Activated CD4-positive, alpha-beta T cell treated with anti-CD3 and anti-CD28 coated beads, Interleukin-2, Interleukin-4, amounts not matched to agents 100 ng/mL and 50 ng/mL, durations not matched to agents 16 hours and 8 hours (primary cell): ENCODE data around the gene FOXO3.
"Not testable (repeated sequence)": the region's sequence is repeated elsewhere in the genome, so short reads cannot be mapped to it uniquely, and the experiment has no call there.

ENCODE experiments used
- DNase-seq: peaks from one replicate; pipeline ENCODE4 v3.0.0-alpha.2; 2020; ENCODE audit warnings: low spot score

FOXO3 gene

GRCh38 chr6:108661982-108662381 is 101.3 kb downstream of the FOXO3 start:
- no peak for DNase-seq

- no peak for DNase-seq
These were observed 102.0 kb downstream of the FOXO3 start for GRCh38 chr6:108662702-108663101.

- not testable (repeated sequence) for DNase-seq
These were observed 102.9 kb downstream of the FOXO3 start for GRCh38 chr6:108663494-108664064.

GRCh38 chr6:108665495-108666196 is 104.9 kb downstream of the FOXO3 start:
- DNase-seq = peak; percentile 49

- DNase-seq = no peak
These were observed 106.0 kb downstream of the FOXO3 start for GRCh38 chr6:108666656-108667260.

- DNase-seq = no peak
These were observed 107.3 kb downstream of the FOXO3 start for GRCh38 chr6:108667993-108668392.

GRCh38 chr6:108669673-108670072 is 109.0 kb downstream of the FOXO3 start:
- DNase-seq = no peak

- DNase-seq = no peak
These were observed 110.5 kb downstream of the FOXO3 start for GRCh38 chr6:108671175-108671574.

- no peak for DNase-seq
These were observed 111.1 kb downstream of the FOXO3 start for GRCh38 chr6:108671790-108672189.

GRCh38 chr6:108672641-108673040 is 111.9 kb downstream of the FOXO3 start:
- DNase-seq = no peak

- DNase-seq = no peak
These were observed 112.4 kb downstream of the FOXO3 start for GRCh38 chr6:108673153-108673552.

- no peak for DNase-seq
These were observed 112.9 kb downstream of the FOXO3 start for GRCh38 chr6:108673602-108674001.

GRCh38 chr6:108675226-108676200 is 114.8 kb downstream of the FOXO3 start:
- DNase-seq = no peak

- DNase-seq = no peak
These were observed 115.8 kb downstream of the FOXO3 start for GRCh38 chr6:108676555-108676954.

- no peak for DNase-seq
These were observed 116.6 kb downstream of the FOXO3 start for GRCh38 chr6:108677357-108677756.

- DNase-seq = no peak
These were observed 117.2 kb downstream of the FOXO3 start for GRCh38 chr6:108677894-108678293.

- DNase-seq = not testable (repeated sequence)
These were observed 119.6 kb downstream of the FOXO3 start for GRCh38 chr6:108680314-108680713.

GRCh38 chr6:108681721-108682120 is 121.0 kb downstream of the FOXO3 start:
- DNase-seq = not testable (repeated sequence)

- DNase-seq = not testable (repeated sequence)
These were observed 121.8 kb downstream of the FOXO3 start for GRCh38 chr6:108682383-108683119.

- not testable (repeated sequence) for DNase-seq
These were observed 123.3 kb downstream of the FOXO3 start for GRCh38 chr6:108683976-108684375.

- peak; percentile 17 for DNase-seq
These were observed 124.1 kb downstream of the FOXO3 start for GRCh38 chr6:108684771-108685329.
